GM18505 (cell line): ENCODE data around the gene GRHPR.
"Not testable (repeated sequence)": the region's sequence is repeated elsewhere in the genome, so short reads cannot be mapped to it uniquely, and the experiment has no call there.

Experiments
- ATAC-seq: cut with Tn5 transposase; IDR thresholded peaks from one replicate; pipeline ENCODE4 v1.9.1; 2021; ENCODE audit not compliant: unreplicated experiment
- POLR2A ChIP-seq: IDR thresholded peaks from 4 replicates; pipeline ENCODE4 v1.6.1; 2011; ENCODE audit warnings: borderline replicate concordance; ENCODE audit not compliant: insufficient read depth, insufficient read length; ENCODE audit errors: extremely low read depth

Gene GRHPR

DNA sequence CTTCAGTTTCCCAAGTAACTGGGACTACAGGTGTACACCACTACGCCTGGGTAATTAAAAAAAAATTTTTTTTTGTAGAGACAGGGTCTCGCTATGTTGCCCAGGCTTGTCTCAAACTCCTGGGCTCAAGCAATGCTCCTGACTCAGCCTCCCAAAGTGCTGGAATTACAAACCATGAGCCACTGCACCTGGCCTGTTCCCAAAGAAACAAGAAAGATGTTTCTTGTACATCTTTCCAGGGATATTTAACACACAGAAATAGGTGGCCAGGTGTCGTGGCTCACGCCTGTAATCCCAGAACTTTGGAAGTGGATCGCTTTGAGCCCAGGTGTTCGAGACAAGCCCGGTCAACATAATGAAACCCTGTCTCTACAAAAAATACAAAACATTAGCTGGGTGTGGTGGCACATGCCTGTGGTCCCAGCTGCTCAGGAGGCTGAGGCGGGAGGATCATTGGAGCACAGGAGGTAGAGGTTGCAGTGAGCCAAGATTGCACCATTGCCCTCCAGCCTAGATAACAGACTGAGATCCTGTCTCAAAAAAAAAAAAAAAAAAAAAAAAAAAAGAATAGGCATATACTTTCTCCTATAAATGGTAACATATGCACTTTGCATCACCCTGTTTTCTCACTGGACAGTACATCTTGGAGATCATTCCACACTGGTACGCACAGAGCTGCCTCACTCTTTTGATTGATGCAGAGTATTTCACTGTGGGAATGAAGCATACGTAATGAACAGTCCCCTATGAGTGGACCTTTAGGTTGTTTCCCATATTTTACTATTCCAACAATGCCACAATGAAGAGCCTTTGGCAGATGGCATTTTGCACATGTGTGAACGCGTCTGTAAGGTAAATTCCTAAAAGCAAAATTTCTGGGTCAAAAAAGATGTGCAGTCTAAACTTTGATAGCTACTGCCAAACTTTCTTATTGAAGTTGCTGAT is 2.0 kb upstream of the GRHPR start:
- no peak for TF ChIP-seq POLR2A
- no peak for ATAC-seq

DNA sequence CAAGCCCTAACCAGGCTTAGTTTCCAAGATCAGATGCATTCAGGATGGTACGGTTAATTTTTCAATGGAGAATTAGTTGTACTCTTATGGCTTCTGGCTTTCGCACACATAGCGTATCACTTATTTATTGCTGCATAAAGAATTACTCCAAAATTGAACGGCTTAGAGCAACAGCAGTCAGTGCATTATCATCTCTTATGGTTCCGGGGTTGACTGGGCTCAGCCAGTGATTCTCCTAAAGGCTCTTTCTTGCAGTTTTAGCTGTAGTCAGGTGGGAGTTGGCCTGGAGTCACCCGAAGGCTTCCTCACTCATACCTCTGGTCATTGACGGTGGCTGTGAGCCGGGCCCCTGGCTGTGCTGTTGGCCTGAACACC is 595 bp upstream of the GRHPR start:
- TF ChIP-seq POLR2A = no peak
- ATAC-seq = no peak

DNA sequence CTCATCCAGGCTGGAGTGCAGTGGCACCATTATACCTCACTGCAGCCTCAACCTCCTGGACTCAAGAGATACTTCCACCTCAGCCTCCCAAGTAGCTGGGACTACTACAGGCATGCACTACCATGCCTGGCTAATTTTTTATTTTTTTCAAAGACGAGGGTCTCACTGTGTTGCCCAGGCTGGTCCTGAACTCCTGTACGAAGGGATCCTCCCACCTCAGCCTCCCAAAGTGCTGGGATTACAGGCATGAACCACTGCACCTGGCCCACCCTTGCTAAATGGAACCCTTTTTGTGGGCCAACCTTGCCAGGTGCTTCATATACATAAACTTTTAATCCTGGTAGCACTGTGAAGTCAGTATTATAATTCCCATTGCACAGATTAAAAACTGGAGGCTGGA is 1.0 kb downstream of the GRHPR start:
- TF ChIP-seq POLR2A = no peak
- no peak for ATAC-seq

DNA sequence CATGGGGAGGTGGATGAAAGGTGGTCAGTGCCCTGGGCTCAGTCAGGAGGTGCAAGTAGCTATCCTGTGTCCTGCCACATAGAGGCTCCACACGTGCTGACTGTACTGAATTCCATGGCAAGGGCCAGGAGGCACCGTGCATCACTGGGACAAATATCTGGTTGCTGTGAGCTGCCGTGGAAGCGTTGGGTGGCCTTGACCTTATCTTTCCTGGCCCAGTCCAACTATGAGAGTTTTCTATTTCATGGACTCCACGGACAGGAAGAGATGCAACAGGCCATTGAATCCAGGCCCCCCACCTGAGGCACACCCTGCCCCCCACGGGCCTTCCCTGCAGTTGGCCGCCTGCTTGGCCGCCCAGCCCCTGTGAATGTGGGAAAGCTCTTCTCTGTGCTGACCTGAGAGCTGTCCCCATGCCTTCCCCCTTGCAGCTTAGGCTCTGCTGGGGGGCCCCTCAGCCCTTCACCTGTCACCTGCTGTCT is 1.7 kb downstream of the GRHPR start:
- no peak for ATAC-seq
- no peak for TF ChIP-seq POLR2A

DNA sequence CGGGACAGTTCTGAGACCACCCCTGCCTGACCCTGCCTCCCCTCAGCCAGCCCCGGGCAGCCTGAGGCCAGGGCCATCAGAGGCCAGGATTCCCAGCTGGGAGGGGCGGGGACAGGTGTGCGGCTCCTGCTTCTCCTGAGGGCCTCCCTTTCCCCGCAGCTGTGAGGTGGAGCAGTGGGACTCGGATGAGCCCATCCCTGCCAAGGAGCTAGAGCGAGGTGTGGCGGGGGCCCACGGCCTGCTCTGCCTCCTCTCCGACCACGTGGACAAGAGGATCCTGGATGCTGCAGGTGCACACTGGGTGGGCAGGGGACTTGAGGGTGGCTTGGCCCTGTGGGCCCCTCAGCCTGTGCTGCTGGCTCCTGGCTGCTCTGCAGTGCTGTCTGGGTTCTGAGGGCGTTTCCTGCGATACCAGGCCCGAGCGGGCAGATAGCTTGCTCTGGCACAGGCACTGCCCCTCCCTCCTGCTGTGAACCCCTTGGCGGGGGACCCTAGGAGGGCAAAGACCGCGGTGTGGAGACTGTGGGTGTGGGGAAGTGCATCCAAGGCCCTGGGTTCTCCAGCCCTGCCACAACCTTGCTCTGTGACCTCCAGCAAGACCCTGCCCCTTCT is 2.3 kb downstream of the GRHPR start:
- TF ChIP-seq POLR2A = no peak
- ATAC-seq = no peak

DNA sequence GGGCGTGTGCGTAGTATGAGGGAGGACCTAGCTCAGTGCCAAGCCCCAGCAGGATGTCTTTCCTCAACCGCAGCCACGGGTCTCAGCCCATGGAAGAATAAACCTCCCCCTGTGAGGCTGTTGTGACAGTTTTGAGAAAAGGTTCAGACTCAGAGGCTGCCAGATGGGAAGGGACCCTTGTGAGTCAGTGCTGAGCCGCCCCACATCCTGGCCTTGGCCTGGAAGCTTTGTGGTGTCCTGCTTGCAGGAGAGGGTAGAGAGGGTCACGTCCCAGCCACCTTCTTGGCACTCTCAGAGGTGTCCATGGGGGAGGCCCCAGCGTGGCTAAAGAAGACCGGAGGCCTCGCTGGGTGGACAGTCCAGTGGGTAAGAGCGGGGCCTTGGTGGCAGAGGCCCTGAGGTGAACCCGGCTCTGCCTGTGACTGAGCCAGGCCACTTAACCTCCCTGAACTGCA is 2.8 kb downstream of the GRHPR start:
- ATAC-seq = no peak
- no peak for TF ChIP-seq POLR2A

DNA sequence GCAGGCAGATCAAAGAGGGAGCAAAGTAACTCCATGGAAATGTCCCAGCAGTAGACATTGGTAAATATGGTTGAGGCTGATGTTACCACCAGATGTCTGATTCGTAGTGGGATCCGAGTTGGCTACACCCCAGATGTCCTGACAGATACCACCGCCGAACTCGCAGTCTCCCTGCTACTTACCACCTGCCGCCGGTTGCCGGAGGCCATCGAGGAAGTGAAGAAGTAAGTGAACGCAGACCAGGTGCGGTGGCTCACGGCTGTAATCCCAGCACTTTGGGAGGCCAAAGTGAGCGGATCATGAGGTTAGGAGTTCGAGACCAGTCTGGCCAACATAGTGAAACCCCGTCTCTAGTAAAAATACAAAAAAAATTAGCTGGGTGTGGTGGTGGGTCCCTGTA is 3.9 kb downstream of the GRHPR start:
- not testable (repeated sequence) for ATAC-seq

DNA sequence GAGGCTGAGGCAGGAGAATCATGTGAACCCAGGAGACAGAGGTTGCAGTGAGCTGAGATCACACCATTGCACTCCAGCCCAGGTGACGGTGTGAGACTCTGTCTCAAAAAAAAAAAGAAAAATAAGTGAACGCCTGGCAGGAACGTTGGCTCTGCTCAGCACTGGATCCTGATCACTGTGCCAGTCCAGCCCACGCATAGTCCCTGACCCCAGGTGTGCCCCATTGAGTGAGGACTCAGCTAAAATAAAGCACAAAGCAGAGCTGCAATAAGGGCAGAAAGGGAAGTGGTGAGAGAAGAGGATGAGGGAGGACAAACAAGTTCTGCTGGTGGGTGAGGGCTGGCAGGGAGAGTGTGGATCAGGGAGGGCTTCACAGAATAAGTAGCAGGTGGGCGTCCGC is 4.3 kb downstream of the GRHPR start:
- TF ChIP-seq POLR2A = no peak
- ATAC-seq = no peak

DNA sequence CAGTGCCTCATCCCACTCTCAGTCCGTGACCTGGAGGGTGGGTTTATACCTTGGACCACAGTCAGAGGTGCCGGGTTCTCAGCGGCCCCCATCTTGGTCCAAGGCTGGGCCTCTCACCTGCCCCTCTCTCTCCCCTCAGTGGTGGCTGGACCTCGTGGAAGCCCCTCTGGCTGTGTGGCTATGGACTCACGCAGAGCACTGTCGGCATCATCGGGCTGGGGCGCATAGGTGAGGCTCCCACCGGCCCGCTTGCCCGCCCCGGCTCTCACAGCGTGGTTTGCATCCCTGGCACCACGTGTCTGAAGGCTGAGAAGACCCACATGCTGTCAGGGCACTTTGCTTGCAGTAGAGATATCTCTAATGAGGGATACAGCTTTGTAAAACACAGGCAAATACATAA is 5.8 kb downstream of the GRHPR start:
- TF ChIP-seq POLR2A = no peak
- no peak for ATAC-seq

DNA sequence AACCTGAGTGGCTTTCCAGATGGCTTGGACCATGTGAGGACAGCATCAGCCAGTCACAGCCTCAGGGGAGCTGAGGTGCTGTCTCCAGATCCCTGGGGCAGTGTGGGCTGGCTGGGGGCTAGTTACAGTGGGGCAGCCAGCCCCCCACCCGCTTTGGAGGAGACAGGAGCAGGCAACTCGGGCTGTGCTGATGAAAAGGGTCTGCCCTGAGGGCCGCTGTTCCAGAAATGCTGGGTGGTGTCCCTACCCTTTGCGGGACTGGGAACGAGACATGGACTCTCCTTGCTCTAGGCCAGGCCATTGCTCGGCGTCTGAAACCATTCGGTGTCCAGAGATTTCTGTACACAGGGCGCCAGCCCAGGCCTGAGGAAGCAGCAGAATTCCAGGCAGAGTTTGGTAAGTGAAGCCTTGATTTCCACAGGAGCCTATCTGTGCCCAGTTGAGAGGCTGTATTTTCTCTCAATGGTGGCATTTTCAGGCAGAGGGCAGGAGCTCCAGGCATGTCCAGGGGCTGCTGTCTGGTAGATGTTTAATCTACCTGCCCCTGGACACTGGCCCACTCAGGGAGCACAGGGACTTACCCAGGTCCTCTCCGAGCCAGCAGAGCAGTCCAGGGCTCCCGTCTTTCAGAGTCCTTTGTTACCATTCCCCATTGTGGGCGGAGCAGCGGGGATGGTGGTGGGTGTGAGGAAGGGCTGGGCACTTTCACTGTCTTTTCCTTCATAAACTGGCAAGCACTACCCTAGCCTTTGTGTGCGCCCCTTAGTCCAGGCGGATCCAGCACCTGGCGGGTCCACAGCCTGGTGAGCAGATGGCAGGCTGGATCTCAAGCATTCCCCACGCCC is 7.2 kb downstream of the GRHPR start:
- ATAC-seq = no peak
- TF ChIP-seq POLR2A = no peak

DNA sequence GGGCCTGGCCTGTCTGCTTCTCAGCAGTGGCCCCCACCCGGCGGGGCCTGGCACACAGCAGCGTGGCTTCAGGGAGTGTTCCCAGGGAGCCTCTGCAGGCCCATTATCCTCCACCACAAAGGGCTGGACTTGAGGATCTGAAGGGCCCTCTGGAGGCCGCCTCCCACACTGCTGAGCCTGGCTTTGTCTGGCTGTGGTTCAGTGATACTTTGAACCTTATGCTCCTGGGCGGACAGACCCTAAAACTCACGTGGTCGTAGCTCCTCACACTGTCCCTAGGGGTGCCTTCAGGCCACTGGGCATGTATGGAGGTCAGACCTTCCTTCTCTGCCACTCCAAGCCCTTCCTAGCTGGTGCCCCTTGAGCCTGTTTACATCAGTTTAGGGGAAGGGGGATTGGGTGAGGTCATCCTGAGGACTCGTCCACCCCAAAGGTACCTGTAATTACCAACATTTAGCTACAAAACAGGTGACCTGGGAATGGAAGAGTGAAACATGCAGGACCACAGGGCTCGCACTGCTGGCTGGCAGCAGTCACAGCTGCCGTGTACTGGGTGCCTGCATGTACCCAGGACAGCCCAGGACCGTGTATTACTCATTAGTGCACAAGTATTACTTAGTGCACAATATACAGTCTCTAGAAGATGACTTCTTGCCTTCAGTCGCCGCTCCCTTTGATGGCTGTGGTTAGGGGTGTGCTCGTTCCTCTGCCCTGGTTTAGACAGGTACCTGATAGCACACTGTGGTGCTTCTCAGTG is 8.5 kb downstream of the GRHPR start:
- no peak for TF ChIP-seq POLR2A
- no peak for ATAC-seq

DNA sequence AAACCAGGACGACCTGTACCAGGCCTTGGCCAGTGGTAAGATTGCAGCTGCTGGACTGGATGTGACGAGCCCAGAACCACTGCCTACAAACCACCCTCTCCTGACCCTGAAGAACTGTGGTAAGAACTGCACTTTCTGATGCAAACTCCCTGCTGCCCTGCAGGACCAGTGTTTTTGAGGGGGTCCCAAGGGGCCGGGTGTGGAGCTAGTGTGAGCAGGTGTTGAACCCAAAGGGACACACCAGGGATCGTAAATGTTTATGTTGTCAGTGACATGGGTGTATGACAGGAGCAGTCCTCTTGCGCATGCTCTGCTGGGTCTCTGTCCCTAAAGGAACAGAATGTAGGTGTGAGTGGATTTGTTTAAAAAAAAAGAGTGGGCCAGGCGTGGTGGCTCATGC is 9.5 kb downstream of the GRHPR start:
- no peak for ATAC-seq
- no peak for TF ChIP-seq POLR2A

DNA sequence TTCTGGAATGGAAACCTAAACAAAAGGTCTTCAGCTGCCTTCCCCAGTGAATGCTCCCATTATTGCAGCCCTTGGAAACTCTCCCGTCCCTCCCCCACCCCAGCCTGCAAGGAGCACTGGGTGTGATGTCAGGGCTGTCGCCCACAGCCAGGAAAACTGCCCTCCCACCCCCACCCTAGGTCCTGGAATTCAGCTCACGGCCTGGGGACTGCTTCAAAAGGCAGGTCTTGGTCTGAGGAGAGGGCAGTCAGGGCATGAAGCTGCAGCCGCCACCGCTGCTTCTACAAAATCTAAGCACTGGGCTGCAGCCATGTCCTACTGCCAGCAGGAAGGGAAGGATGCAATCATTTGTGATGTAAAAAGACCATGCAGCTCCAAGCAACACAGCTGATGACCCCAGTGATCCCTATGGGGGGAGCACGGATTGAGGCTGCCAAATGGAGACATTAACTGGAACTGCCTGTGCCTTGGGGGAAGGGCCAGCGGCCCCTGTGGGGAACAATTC is 11.4 kb downstream of the GRHPR start:
- no peak for ATAC-seq
- TF ChIP-seq POLR2A = no peak

DNA sequence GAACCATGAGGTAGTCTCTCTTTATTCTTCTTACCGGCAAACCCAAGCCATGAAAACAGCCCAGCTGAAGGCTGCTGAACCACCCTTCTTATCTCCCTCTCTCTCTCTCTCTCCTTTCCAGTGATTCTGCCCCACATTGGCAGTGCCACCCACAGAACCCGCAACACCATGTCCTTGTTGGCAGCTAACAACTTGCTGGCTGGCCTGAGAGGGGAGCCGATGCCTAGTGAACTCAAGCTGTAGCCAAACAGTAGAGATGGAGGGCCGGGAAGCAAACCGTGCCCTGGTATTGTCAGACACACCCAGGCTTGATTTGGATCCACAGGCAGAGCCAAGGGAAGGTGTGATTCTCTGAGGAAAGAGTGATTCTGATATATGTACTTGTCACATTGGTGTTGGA is 14.0 kb downstream of the GRHPR start:
- TF ChIP-seq POLR2A = no peak
- ATAC-seq = no peak
